ENCODE measurements around the gene CCDC85A. TPM values are rescaled to one million over a fixed set of nuclear protein-coding genes. Genes with fewer than 3 reads are reported as not detected.

Gene CCDC85A
- total and polyA plus RNA-seq, 2 experiments from 2014 or later: 0.21 to 0.24 TPM

DNA sequence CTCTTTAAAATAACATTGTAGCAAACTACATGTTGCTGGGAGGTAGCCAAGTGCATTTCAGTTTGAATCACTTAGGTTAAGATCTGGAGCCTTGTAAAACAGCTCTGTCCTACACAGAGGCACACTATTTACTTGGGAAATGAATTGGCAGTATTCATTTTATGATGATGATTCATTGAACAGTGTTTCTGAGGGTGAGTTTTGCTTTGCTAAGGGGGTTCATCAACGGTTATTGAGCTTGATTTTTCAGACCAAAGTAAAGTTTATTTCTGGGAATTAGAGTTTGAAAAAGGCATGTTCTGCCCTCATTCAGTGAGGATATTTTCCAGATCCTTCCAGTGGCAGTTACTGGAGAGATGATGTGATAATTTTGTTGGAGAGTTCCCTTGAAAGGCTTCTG lies 55.6 kb downstream of the CCDC85A start:
- Histone ChIP-seq H3K79me2 (replicated peaks; ENCODE audit: insufficient read depth) (no peaks in the 10 kb centered on the region), H3K36me3 (ENCODE audit: insufficient read depth) (no peaks in the 10 kb centered on the region), H3K4me1 (ENCODE audit: insufficient read depth) (no peaks in the 10 kb centered on the region), H3K4me2 (no peak overlapping the region), H3F3A (replicated peaks; ENCODE audit: low read depth) (no peaks in the 10 kb centered on the region), H2AFZ (no peak overlapping the region), H3K9me2 (ENCODE audit: insufficient read depth) (no peaks in the 10 kb centered on the region), H3K27ac (ENCODE audit: low read depth) (no peak overlapping the region), H4K20me1 (replicated peaks; ENCODE audit: insufficient read depth) (no peaks in the 10 kb centered on the region), H3K4me3 (no peak overlapping the region), H3K27me3 (ENCODE audit: insufficient read depth) (no peaks in the 10 kb centered on the region)
- peaks cover 18% of the 10 kb centered on the region for H3K9me3 Mint-ChIP-seq
- peaks cover 6% of the 10 kb centered on the region for H3K4me1 Mint-ChIP-seq
- no peak for TF ChIP-seq CTCF (conservative IDR thresholded peaks at IDR 0.05; ENCODE audit: low read depth in 2 of 2)
- TF ChIP-seq JUNB (IDR thresholded peaks at IDR 0.05; ENCODE audit: unreplicated experiment): no peak
- TF ChIP-seq, protein P1, sequence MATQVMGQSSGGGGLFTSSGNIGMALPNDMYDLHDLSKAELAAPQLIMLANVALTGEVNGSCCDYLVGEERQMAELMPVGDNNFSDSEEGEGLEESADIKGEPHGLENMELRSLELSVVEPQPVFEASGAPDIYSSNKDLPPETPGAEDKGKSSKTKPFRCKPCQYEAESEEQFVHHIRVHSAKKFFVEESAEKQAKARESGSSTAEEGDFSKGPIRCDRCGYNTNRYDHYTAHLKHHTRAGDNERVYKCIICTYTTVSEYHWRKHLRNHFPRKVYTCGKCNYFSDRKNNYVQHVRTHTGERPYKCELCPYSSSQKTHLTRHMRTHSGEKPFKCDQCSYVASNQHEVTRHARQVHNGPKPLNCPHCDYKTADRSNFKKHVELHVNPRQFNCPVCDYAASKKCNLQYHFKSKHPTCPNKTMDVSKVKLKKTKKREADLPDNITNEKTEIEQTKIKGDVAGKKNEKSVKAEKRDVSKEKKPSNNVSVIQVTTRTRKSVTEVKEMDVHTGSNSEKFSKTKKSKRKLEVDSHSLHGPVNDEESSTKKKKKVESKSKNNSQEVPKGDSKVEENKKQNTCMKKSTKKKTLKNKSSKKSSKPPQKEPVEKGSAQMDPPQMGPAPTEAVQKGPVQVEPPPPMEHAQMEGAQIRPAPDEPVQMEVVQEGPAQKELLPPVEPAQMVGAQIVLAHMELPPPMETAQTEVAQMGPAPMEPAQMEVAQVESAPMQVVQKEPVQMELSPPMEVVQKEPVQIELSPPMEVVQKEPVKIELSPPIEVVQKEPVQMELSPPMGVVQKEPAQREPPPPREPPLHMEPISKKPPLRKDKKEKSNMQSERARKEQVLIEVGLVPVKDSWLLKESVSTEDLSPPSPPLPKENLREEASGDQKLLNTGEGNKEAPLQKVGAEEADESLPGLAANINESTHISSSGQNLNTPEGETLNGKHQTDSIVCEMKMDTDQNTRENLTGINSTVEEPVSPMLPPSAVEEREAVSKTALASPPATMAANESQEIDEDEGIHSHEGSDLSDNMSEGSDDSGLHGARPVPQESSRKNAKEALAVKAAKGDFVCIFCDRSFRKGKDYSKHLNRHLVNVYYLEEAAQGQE (IDR thresholded peaks at IDR 0.05; ENCODE audit: unreplicated experiment): no peak
- no peak for TF ChIP-seq STAT1 (IDR thresholded peaks at IDR 0.05; ENCODE audit: unreplicated experiment)
- TF ChIP-seq ZNF331 (CRISPR knock-in tag; IDR thresholded peaks at IDR 0.05; ENCODE audit: low read depth): no peak
- TF ChIP-seq, protein P2, sequence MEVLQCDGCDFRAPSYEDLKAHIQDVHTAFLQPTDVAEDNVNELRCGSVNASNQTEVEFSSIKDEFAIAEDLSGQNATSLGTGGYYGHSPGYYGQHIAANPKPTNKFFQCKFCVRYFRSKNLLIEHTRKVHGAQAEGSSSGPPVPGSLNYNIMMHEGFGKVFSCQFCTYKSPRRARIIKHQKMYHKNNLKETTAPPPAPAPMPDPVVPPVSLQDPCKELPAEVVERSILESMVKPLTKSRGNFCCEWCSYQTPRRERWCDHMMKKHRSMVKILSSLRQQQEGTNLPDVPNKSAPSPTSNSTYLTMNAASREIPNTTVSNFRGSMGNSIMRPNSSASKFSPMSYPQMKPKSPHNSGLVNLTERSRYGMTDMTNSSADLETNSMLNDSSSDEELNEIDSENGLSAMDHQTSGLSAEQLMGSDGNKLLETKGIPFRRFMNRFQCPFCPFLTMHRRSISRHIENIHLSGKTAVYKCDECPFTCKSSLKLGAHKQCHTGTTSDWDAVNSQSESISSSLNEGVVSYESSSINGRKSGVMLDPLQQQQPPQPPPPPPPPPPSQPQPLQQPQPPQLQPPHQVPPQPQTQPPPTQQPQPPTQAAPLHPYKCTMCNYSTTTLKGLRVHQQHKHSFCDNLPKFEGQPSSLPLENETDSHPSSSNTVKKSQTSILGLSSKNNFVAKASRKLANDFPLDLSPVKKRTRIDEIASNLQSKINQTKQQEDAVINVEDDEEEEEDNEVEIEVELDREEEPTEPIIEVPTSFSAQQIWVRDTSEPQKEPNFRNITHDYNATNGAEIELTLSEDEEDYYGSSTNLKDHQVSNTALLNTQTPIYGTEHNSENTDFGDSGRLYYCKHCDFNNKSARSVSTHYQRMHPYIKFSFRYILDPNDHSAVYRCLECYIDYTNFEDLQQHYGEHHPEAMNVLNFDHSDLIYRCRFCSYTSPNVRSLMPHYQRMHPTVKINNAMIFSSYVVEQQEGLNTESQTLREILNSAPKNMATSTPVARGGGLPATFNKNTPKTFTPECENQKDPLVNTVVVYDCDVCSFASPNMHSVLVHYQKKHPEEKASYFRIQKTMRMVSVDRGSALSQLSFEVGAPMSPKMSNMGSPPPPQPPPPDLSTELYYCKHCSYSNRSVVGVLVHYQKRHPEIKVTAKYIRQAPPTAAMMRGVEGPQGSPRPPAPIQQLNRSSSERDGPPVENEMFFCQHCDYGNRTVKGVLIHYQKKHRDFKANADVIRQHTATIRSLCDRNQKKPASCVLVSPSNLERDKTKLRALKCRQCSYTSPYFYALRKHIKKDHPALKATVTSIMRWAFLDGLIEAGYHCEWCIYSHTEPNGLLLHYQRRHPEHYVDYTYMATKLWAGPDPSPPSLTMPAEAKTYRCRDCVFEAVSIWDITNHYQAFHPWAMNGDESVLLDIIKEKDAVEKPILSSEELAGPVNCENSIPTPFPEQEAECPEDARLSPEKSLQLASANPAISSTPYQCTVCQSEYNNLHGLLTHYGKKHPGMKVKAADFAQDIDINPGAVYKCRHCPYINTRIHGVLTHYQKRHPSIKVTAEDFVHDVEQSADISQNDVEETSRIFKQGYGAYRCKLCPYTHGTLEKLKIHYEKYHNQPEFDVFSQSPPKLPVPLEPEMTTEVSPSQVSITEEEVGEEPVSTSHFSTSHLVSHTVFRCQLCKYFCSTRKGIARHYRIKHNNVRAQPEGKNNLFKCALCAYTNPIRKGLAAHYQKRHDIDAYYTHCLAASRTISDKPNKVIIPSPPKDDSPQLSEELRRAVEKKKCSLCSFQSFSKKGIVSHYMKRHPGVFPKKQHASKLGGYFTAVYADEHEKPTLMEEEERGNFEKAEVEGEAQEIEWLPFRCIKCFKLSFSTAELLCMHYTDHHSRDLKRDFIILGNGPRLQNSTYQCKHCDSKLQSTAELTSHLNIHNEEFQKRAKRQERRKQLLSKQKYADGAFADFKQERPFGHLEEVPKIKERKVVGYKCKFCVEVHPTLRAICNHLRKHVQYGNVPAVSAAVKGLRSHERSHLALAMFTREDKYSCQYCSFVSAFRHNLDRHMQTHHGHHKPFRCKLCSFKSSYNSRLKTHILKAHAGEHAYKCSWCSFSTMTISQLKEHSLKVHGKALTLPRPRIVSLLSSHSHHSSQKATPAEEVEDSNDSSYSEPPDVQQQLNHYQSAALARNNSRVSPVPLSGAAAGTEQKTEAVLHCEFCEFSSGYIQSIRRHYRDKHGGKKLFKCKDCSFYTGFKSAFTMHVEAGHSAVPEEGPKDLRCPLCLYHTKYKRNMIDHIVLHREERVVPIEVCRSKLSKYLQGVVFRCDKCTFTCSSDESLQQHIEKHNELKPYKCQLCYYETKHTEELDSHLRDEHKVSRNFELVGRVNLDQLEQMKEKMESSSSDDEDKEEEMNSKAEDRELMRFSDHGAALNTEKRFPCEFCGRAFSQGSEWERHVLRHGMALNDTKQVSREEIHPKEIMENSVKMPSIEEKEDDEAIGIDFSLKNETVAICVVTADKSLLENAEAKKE (CRISPR knock-in tag; IDR thresholded peaks at IDR 0.05): no peak
- no peak for TF ChIP-seq EZH2phosphoT487 (IDR thresholded peaks at IDR 0.05; ENCODE audit: unreplicated experiment)
- TF ChIP-seq EZH2 (IDR thresholded peaks at IDR 0.05; ENCODE audit: low read depth, unreplicated experiment): no peak
- peaks cover 6% of the 10 kb centered on the region; the same call in 2 of the 3 replicates for H3K36me3 Mint-ChIP-seq (ENCODE audit: low read depth)
- DNase-seq (ENCODE audit: low spot score) (no peak), ATAC-seq (no peak)
- no peak overlapping the region for H3K4me3 Mint-ChIP-seq
- peaks cover 2% of the 10 kb centered on the region for H3K27me3 Mint-ChIP-seq (ENCODE audit: insufficient read depth, low read depth, poor library complexity)
- H3K27ac Mint-ChIP-seq: no peak overlapping the region

Measured in GM23338 (cell line).